ENCODE results near the gene CABLES2. TPM values are rescaled to one million over a fixed set of nuclear protein-coding genes. Genes with fewer than 3 reads are reported as not detected.

Gene CABLES2
- total RNA-seq, 4 donors from 2014 or later: 2.0 to 6.9 (median 4.1) TPM

DNA sequence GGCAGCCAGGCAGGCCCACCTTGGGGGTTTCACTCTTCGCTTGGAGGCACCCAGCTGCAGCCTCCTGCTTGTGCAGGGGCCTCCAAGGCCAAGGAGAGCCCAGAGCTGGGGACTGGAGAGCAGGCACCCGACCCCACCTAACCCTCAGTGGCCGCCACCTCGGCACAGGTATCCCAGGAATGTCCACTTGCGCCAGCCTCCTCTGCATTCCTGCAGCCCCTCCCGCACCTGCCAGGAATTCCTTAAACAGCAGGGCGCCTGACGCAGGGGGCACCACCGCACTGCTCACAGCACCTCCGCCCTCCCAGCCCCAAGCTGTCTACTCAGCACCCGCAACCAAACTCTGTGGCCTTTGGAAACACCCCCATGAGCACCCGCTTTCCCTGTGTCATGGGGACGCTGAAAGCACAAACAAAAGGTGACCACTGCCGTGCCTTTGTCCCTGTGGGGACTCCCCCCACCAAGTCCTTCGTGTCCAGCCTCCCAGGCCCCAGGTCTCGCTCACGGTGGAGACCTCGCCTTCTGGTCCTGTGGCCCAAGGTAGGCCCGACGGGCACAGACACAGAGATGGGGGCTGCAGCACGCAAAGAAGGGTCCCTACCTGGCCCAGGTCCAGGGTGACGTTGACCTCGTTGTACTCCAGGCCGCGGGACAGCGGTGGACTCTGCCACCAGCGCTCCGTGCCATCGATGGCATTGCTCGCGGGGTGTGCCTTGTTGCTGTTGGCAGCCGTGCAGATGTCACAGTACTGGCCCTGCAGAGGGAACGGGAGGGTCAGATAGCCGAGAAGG, 45.1 kb downstream of the CABLES2 start:
- H3K4me1 ChIP-seq: peaks cover 86 to 97% (median 96%) of the 10 kb centered on the region in 4 donors
- intact Hi-C loops (cut with DNase I): no loop called here
- WGBS: 79% methylated on average over 20 of the region's 34 CpGs

GRCh38 chr20:62360854-62361798, 46.0 kb downstream of the CABLES2 start:
- peak overlapping the region; percentile 93 to 97 (median 94) for H3K27ac ChIP-seq (replicated peaks in 1 of 4)
- H3K4me1 ChIP-seq: peaks cover 94 to 98% (median 97%) of the 10 kb centered on the region in 4 donors
- WGBS: 70% methylated on average over 11 of the region's 25 CpGs
- peaks cover 0 to 14% (median 9%) of the 10 kb centered on the region in 4 donors for H3K36me3 ChIP-seq
- intact Hi-C loops (cut with DNase I): no loop called here
- no peaks in the 10 kb centered on the region for H3K9me3 ChIP-seq
- H3K27me3 ChIP-seq: no peaks in the 10 kb centered on the region
- no peak overlapping the region for H3K4me3 ChIP-seq
- TF ChIP-seq POLR2A (IDR thresholded peaks at IDR 0.05; ENCODE audit: low read depth) (no peak), EP300 (IDR thresholded peaks at IDR 0.05) (no peak), POLR2AphosphoS5 (IDR thresholded peaks at IDR 0.05) (no peak)
- TF ChIP-seq, protein P1, sequence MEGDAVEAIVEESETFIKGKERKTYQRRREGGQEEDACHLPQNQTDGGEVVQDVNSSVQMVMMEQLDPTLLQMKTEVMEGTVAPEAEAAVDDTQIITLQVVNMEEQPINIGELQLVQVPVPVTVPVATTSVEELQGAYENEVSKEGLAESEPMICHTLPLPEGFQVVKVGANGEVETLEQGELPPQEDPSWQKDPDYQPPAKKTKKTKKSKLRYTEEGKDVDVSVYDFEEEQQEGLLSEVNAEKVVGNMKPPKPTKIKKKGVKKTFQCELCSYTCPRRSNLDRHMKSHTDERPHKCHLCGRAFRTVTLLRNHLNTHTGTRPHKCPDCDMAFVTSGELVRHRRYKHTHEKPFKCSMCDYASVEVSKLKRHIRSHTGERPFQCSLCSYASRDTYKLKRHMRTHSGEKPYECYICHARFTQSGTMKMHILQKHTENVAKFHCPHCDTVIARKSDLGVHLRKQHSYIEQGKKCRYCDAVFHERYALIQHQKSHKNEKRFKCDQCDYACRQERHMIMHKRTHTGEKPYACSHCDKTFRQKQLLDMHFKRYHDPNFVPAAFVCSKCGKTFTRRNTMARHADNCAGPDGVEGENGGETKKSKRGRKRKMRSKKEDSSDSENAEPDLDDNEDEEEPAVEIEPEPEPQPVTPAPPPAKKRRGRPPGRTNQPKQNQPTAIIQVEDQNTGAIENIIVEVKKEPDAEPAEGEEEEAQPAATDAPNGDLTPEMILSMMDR (IDR thresholded peaks at IDR 0.05): no peak
- no peak for DNase-seq (ENCODE audit: extremely low spot score)

More for the DNA sequence above, 45.1 kb downstream of the CABLES2 start:
- Histone ChIP-seq H3K4me3 (no peak overlapping the region), H3K9me3 (no peaks in the 10 kb centered on the region), H3K36me3 (peaks cover 0 to 14% (median 9%) of the 10 kb centered on the region in 4 donors), H3K27ac (replicated peaks in 1 of 4) (peak overlapping the region; percentile 93 to 97 (median 94)), H3K27me3 (no peaks in the 10 kb centered on the region)
- DNase-seq (ENCODE audit: extremely low spot score): no peak
- no peak for TF ChIP-seq EP300 (IDR thresholded peaks at IDR 0.05)
- no peak for TF ChIP-seq POLR2A (IDR thresholded peaks at IDR 0.05; ENCODE audit: low read depth)
- TF ChIP-seq, protein P1 (IDR thresholded peaks at IDR 0.05): no peak
- TF ChIP-seq POLR2AphosphoS5 (IDR thresholded peaks at IDR 0.05): no peak

DNA sequence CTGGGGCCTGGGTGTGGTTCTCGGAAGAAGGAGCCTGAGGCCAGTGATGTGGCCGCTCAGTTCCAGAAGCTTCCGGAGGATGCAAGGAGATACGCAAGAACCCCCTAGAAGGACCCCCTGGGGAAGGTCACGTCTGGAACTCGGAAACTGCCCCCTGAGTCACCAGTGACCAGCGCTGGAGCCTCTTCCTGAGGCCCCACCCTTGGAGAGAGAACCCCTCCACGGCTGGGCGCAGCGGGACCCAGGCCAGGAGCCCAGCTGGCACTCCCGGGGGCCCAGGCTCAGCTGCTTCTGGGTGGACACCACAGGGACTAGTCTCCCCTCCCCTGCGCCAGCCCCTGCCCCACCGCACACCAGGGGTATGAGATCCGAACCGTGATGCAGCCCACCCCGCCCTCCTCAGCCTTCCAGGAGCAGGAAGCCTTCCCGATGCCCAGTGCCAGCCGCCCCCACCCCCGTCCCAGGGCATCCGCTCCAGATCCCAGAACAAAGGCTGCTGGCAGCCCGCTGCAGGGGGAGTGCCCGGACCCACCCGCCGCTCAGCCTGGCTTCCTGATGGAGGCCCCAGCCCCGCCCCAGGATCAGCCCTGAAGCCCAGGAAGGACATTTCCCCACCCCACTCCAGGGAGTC, 47.5 kb downstream of the CABLES2 start:
- H3K27me3 ChIP-seq: no peaks in the 10 kb centered on the region
- H3K36me3 ChIP-seq: peaks cover 0 to 14% (median 9%) of the 10 kb centered on the region in 4 donors
- intact Hi-C loops (cut with DNase I): no loop called here
- DNase-seq (ENCODE audit: extremely low spot score): no peak
- TF ChIP-seq POLR2A (IDR thresholded peaks at IDR 0.05; ENCODE audit: low read depth) (no peak), POLR2AphosphoS5 (IDR thresholded peaks at IDR 0.05) (peak; percentile 53 to 56), EP300 (IDR thresholded peaks at IDR 0.05) (peak; percentile 27)
- TF ChIP-seq, protein P1 (IDR thresholded peaks at IDR 0.05): no peak
- no peaks in the 10 kb centered on the region for H3K9me3 ChIP-seq
- H3K4me3 ChIP-seq: peak overlapping the region in 2 of 4 donors; percentile 7 to 41
- H3K4me1 ChIP-seq: peaks cover 94 to 98% (median 97%) of the 10 kb centered on the region in 4 donors
- H3K27ac ChIP-seq (replicated peaks in 1 of 4): peak overlapping the region; percentile 93 to 97 (median 93)
- WGBS: 60% methylated on average over 3 of the region's 25 CpGs

DNA sequence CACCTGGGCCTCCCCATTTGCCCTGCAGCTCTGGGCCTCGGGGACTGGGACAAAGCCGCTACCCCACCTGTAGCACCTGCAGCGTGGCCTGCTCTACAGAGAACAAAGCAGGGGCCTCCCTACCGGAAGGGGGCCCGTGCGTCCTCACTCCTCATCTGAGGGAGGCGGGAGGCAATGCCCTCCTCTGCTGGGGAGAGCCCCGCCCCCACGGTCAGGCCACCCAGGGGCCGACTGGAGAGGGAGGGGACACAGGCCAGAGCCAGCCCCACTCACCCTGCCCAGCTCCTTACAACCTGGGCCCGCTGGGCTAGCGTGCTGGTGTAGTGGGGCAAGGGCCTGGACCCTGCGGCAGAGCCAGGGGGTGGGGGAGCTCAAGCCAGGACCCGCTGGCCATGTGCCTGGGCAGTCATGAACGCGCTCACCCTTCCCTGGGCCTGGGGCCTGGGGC, 48.0 kb downstream of the CABLES2 start:
- TF ChIP-seq POLR2A (IDR thresholded peaks at IDR 0.05; ENCODE audit: low read depth) (no peak), EP300 (IDR thresholded peaks at IDR 0.05) (no peak), POLR2AphosphoS5 (IDR thresholded peaks at IDR 0.05) (no peak)
- TF ChIP-seq, protein P1 (IDR thresholded peaks at IDR 0.05): no peak
- Histone ChIP-seq H3K27me3 (no peaks in the 10 kb centered on the region), H3K4me1 (peaks cover 93 to 98% (median 97%) of the 10 kb centered on the region in 4 donors), H3K27ac (replicated peaks in 1 of 4) (peak overlapping the region; percentile 93 to 97 (median 93)), H3K36me3 (peaks cover 0 to 14% (median 9%) of the 10 kb centered on the region in 4 donors), H3K9me3 (no peaks in the 10 kb centered on the region), H3K4me3 (peak overlapping the region in 3 of 4 donors; percentile 29 to 41 (median 40))
- 57% methylated on average over 11 of the region's 16 CpGs for WGBS
- intact Hi-C loops (cut with DNase I): no loop called here
- DNase-seq (ENCODE audit: extremely low spot score): no peak
